ENCODE measurements around the gene NRP2.

Gene NRP2

GRCh38 chr2:205682239-205682970, at the start of gene NRP2:
Gene NRP2, plus strand, starts transcription at chr2:205682501. Its CDS starts 790 bp downstream, at chr2:205683291.
- DNase-seq = peak; percentile 59

GRCh38 chr2:205633994-205634393, 48.3 kb upstream of the NRP2 start:
- no peak for DNase-seq

GRCh38 chr2:205636549-205637319, 45.6 kb upstream of the NRP2 start:
- no peak for DNase-seq

- DNase-seq = no peak
These were observed 45.0 kb upstream of the NRP2 start for GRCh38 chr2:205637320-205637602.

- no peak for DNase-seq
These were observed 44.4 kb upstream of the NRP2 start for GRCh38 chr2:205637779-205638503.

- DNase-seq = no peak
These were observed 41.6 kb upstream of the NRP2 start for GRCh38 chr2:205640716-205641115.

- DNase-seq = no peak
These were observed 39.5 kb upstream of the NRP2 start for GRCh38 chr2:205642599-205643356.

GRCh38 chr2:205643391-205643885, 38.9 kb upstream of the NRP2 start:
- DNase-seq = no peak

- DNase-seq = no peak
These were observed 38.3 kb upstream of the NRP2 start for GRCh38 chr2:205644018-205644417.

GRCh38 chr2:205646680-205647079, 35.6 kb upstream of the NRP2 start:
- no peak for DNase-seq

GRCh38 chr2:205650450-205650849, 31.9 kb upstream of the NRP2 start:
- no peak for DNase-seq

GRCh38 chr2:205650931-205651330, 31.4 kb upstream of the NRP2 start:
- DNase-seq = no peak

- DNase-seq = no peak
These were observed 30.6 kb upstream of the NRP2 start for GRCh38 chr2:205651719-205652118.

GRCh38 chr2:205654878-205655605, 27.3 kb upstream of the NRP2 start:
- DNase-seq = no peak

- DNase-seq = no peak
These were observed 26.4 kb upstream of the NRP2 start for GRCh38 chr2:205655779-205656456.

GRCh38 chr2:205656461-205656860, 25.8 kb upstream of the NRP2 start:
- no peak for DNase-seq

- no peak for DNase-seq
These were observed 25.4 kb upstream of the NRP2 start for GRCh38 chr2:205656941-205657340.

- DNase-seq = no peak
These were observed 24.7 kb upstream of the NRP2 start for GRCh38 chr2:205657579-205657978.

- DNase-seq = no peak
These were observed 24.2 kb upstream of the NRP2 start for GRCh38 chr2:205658068-205658467.

- DNase-seq = no peak
These were observed 23.7 kb upstream of the NRP2 start for GRCh38 chr2:205658572-205658971.

- no peak for DNase-seq
These were observed 22.4 kb upstream of the NRP2 start for GRCh38 chr2:205659922-205660321.

All from NCI-H226 (cell line).